ENCODE data around the gene KCNK3. TPM values are rescaled to one million over a fixed set of nuclear protein-coding genes. Genes with fewer than 3 reads are reported as not detected.

Gene KCNK3
- total RNA-seq, 1 donor from 2014 or later: 1.9 TPM

DNA sequence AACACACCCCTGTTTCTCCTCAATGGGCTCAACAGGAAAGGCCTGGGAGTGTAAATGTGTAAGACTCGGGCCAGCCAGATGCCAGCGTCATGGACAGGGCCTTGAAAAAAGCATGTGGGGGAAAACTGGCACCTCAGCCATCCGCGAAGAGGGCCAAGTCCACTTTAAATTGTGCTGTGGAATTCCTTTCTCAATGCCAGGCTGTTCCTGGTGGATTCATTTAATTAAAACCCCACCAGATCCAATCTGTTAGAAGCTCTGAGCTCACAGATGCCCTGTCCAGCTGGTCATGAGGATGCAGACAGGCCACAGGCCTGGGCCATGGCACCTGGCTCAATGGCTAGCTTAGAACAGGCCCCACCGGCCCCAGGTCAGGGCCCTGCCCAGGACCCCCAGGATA, 24.8 kb downstream of the KCNK3 start:
- peaks cover 19% of the 10 kb centered on the region for H3K4me1 ChIP-seq (ENCODE audit: insufficient read depth, low read length)

DNA sequence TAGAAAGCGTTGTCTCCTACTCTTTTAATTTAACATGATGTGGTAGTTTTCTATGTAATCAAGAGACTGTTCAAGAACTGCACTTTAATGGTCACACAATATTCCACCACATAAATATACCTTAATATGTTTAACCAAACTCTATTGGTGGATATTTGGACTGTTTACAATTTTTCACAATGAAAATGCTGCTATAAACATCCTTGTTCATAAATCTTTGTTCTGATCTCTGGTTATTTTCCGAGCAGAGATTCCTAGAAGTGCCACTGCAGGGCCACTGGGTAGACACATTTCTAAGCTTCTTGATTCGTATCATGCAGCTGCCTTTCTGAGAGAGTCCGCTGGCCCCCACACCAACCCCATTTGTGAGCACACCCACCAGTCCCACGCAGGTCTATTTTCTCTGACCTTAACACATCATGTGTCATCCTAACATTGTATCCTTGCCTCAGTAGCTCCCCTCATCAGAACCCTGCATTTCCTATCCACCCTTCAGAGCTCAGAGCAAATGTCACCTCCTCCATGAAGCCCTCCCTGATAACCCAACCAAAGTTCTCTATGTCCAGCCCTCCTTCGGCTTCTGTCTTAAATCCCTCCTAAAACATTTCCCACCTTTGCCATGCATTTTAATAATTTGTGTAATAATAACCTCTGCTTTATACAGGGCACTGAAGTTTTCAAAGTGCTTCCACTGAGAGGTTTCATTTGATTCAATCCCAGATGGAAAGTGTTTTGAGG, 26.6 kb downstream of the KCNK3 start:
- no peak overlapping the region for H3K9ac ChIP-seq (ENCODE audit: low read length)
- no peaks in the 10 kb centered on the region for H3K79me2 ChIP-seq (ENCODE audit: insufficient read depth, low read length)
- peaks cover 4% of the 10 kb centered on the region for H3K36me3 Mint-ChIP-seq (ENCODE audit: low read depth, unreplicated experiment)
- no peak overlapping the region for H3K4me3 ChIP-seq (ENCODE audit: insufficient read depth, low read depth, low read length)
- H3K27ac Mint-ChIP-seq (ENCODE audit: unreplicated experiment): no peak overlapping the region
- FAIRE-seq (no peak), DNase-seq (ENCODE audit: low read depth) (no peak)
- no peaks in the 10 kb centered on the region for H3K9me3 ChIP-seq (ENCODE audit: insufficient read depth, low read depth, low read length)
- no peak overlapping the region for H3K27ac ChIP-seq (ENCODE audit: low read depth, low read length)
- H3K9me3 Mint-ChIP-seq (ENCODE audit: unreplicated experiment): peaks cover 4% of the 10 kb centered on the region
- peaks cover under 1% of the 10 kb centered on the region for H3K4me1 Mint-ChIP-seq (ENCODE audit: low read depth, unreplicated experiment)
- no peak for TF ChIP-seq EZH2 (IDR thresholded peaks at IDR 0.05; ENCODE audit: insufficient read depth, low read length)
- TF ChIP-seq, protein P1, sequence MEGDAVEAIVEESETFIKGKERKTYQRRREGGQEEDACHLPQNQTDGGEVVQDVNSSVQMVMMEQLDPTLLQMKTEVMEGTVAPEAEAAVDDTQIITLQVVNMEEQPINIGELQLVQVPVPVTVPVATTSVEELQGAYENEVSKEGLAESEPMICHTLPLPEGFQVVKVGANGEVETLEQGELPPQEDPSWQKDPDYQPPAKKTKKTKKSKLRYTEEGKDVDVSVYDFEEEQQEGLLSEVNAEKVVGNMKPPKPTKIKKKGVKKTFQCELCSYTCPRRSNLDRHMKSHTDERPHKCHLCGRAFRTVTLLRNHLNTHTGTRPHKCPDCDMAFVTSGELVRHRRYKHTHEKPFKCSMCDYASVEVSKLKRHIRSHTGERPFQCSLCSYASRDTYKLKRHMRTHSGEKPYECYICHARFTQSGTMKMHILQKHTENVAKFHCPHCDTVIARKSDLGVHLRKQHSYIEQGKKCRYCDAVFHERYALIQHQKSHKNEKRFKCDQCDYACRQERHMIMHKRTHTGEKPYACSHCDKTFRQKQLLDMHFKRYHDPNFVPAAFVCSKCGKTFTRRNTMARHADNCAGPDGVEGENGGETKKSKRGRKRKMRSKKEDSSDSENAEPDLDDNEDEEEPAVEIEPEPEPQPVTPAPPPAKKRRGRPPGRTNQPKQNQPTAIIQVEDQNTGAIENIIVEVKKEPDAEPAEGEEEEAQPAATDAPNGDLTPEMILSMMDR (IDR thresholded peaks at IDR 0.05; ENCODE audit: insufficient read depth, low read depth, low read length): no peak
- H3K4me3 Mint-ChIP-seq (ENCODE audit: unreplicated experiment): no peak overlapping the region
- H2AFZ ChIP-seq (ENCODE audit: low read depth, low read length): no peak overlapping the region
- H3K27me3 ChIP-seq (ENCODE audit: insufficient read depth, low read length): no peaks in the 10 kb centered on the region
- no peak overlapping the region for H3K4me2 ChIP-seq (ENCODE audit: low read length)
- no peaks in the 10 kb centered on the region for H4K20me1 ChIP-seq (ENCODE audit: insufficient read depth, low read length)
- H3K4me1 ChIP-seq (ENCODE audit: insufficient read depth, low read length): peaks cover 26% of the 10 kb centered on the region
- no peaks in the 10 kb centered on the region for H3K36me3 ChIP-seq (ENCODE audit: insufficient read depth, low read length)
- H3K27me3 Mint-ChIP-seq (ENCODE audit: low read depth, unreplicated experiment): peaks cover 11% of the 10 kb centered on the region

More for the DNA sequence above, 24.8 kb downstream of the KCNK3 start:
- Mint-ChIP-seq H3K4me1 (ENCODE audit: low read depth, unreplicated experiment) (no peaks in the 10 kb centered on the region), H3K27me3 (ENCODE audit: low read depth, unreplicated experiment) (peaks cover 13% of the 10 kb centered on the region), H3K9me3 (ENCODE audit: unreplicated experiment) (peaks cover 4% of the 10 kb centered on the region), H3K4me3 (ENCODE audit: unreplicated experiment) (no peak overlapping the region), H3K27ac (ENCODE audit: unreplicated experiment) (no peak overlapping the region), H3K36me3 (ENCODE audit: low read depth, unreplicated experiment) (peaks cover 4% of the 10 kb centered on the region)
- no peak for DNase-seq (ENCODE audit: low read depth)
- no peak for FAIRE-seq
- Histone ChIP-seq H3K9me3 (ENCODE audit: insufficient read depth, low read depth, low read length) (no peaks in the 10 kb centered on the region), H3K4me2 (ENCODE audit: low read length) (no peak overlapping the region), H3K79me2 (ENCODE audit: insufficient read depth, low read length) (no peaks in the 10 kb centered on the region), H3K4me3 (ENCODE audit: insufficient read depth, low read depth, low read length) (no peak overlapping the region), H4K20me1 (ENCODE audit: insufficient read depth, low read length) (peaks cover 5% of the 10 kb centered on the region), H3K27me3 (ENCODE audit: insufficient read depth, low read length) (no peaks in the 10 kb centered on the region), H3K36me3 (ENCODE audit: insufficient read depth, low read length) (no peaks in the 10 kb centered on the region), H2AFZ (ENCODE audit: low read depth, low read length) (no peak overlapping the region), H3K27ac (ENCODE audit: low read depth, low read length) (no peak overlapping the region), H3K9ac (ENCODE audit: low read length) (no peak overlapping the region)
- no peak for TF ChIP-seq EZH2 (IDR thresholded peaks at IDR 0.05; ENCODE audit: insufficient read depth, low read length)
- TF ChIP-seq, protein P1 (IDR thresholded peaks at IDR 0.05; ENCODE audit: insufficient read depth, low read depth, low read length): no peak

Measured in astrocyte (in vitro differentiated cells and primary cell).